Brain pericyte (primary cell): Measurements from ENCODE around the gene CABP4.

Experiments
- DNase-seq: peaks from one replicate; pipeline ENCODE4 v3.0.0-alpha.2; 2012; ENCODE audit warnings: low read depth, low spot score

The CABP4 gene

DNA sequence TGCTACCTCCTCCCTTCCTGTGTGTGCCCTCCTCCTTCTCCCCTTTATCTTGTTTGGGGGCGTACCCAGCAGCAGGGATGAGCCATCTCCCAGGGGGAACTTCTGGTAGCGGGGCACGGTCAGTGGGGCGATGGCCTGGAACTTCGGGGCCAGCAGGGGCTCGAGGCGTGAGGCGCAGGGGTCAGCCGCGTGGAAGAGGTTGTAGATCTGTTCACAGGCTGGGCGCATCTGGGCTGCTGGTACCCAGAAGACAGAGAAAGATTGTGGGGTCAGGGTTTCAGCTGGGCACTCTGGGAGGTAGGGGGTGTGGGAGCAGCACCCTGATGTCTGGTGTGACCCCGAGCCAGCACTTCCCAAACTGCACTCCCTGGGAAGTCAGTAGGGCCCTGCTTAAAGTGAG is 41.0 kb downstream of the CABP4 start:
- no peak for DNase-seq

GRCh38 chr11:67497656-67498291 is 42.6 kb downstream of the CABP4 start:
- no peak for DNase-seq

- DNase-seq: no peak
These were observed 43.4 kb downstream of the CABP4 start for GRCh38 chr11:67498544-67498972.

GRCh38 chr11:67499808-67500483 is 44.8 kb downstream of the CABP4 start:
- DNase-seq: no peak

DNA sequence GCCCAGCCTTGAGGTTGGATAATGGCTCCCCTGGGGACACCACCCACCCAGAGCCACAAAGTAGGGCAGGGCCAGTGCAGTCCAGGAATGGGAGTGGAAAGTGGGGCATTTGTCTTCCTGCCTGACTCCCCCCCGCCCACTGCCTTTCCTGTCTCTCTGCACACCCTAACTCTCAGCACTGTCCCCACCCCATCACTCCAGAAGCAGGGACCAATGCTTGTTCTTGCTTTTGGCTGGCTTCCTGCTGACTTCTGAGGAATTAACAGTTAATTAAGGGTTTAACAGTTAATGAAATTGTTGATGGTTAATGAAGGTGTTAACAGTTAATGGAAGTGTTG is 45.3 kb downstream of the CABP4 start:
- no peak for DNase-seq

DNA sequence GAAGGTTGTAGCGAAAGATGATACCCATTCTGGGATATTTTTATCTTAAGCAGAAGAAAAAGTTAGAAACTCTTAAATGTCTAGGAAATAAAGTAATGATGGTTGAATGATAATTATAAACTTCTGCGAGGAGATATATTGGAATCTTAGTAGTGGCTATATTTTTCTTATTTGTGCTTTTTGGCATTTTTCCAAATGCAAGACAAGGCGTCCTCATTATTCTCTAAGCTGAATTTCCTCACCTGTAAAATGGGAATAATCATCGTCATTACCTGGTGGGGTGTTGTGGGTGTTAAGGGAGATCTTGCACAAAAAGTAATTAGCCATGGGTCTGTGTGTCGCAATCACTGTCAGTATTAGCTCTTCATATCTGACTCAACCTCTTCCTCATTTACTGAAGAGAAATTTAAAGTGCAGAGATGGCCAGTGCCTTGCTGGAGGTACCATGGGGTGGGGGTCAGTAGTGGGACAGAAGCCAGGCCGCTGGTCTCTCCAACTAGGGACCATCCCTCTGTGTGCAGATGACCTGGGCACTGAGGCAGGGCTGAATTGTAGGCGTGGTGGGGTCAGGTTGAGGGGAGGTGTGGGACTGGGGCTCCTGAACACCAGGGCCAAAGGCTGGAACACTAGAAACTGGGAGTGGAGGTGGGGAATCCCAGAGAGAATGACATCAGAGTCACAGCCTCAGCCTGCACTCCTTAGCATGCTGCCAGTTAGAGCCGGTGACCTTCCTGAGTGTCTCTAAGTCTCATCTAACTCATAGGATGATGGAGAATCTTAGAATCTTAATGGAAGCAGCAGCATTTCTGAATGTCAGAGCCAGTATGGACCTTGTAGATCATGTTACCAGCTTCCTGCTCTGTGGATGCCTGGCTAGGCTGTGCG is 45.9 kb downstream of the CABP4 start:
- DNase-seq: no peak

GRCh38 chr11:67501854-67502253 is 46.7 kb downstream of the CABP4 start:
- DNase-seq: no peak

GRCh38 chr11:67502328-67502979 is 47.3 kb downstream of the CABP4 start:
- no peak for DNase-seq

- no peak for DNase-seq
These were observed 48.2 kb downstream of the CABP4 start for GRCh38 chr11:67503119-67504004.

GRCh38 chr11:67504005-67504949 is 49.1 kb downstream of the CABP4 start:
- DNase-seq: no peak

- no peak for DNase-seq
These were observed 49.9 kb downstream of the CABP4 start, which contains the start of gene PITPNM1 for GRCh38 chr11:67504950-67505581. TSS of gene PITPNM1 (minus strand) at chr11:67505363. CDS start at chr11:67504180, 1,183 bp downstream.

GRCh38 chr11:67505605-67506396 is 50.6 kb downstream of the CABP4 start:
- peak; percentile 62 for DNase-seq

GRCh38 chr11:67506426-67507051 is 51.4 kb downstream of the CABP4 start:
- no peak for DNase-seq

DNA sequence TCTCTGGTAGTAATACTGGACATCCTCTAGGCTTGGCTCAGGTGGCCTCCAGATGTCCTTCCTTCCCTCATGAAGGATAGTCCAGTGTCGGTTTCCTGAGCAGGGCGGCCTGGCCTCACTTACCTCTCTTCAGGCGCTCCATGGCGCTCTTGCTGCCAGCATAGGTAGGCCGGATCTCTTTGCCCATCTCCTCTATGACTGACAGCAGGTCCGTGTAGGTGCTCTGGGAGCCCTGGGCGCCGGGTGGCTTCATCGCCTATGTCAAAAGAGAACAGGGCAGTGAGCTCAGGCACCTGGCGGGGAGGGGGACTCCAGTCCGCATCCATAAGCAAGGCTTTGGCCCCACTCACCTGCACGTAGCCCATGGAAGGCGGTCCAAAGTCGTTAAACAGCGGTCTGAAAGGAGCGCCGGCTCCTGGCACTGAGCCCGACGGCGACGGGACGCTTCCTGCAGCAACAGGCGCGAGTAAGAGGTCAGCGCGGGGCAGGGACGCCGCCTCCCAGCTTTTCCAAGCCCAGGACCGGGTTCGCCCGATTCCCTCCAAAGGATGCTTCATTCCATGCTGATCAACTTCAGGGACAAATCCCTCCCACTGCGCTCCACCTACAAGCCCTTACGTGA is 52.2 kb downstream of the CABP4 start:
- DNase-seq: no peak

DNA sequence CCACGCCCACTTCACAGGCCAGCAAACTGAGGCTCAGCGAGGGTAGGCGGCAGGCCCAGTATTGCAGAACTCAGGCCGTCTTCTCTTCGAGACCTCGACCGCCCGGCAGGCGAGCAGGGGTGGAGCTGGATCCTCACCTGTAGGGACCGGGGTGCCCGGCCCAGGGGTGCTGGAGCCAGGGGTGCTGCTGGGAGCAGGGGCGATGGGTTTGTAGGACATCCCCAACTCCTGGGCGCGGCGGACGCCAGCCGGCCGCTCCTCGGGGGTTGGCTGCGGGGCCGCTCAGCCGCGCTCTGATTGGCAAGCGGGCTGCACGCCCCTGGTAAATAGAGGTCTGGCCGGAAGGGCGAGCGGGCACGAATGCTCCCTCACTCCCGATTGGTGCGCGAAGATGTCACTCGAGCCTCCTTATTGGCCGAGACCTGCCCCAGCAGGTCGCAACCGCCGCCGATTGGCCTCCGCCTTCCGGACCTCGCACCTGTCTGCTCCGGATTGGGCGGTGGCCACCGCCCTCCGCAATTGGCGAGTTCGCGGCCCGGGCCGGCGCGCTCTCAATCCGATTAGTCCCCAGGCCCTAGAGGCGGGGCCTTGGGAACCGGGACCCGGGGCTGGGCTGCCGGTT is 52.8 kb downstream of the CABP4 start, which contains the start of gene CDK2AP2:
Gene CDK2AP2 (minus strand): TSS at position 299 of the 622 bp plus-strand sequence. CDS start 80 bp downstream, at position 219.
- DNase-seq: peak; percentile 98

GRCh38 chr11:67508486-67509121 is 53.5 kb downstream of the CABP4 start:
- DNase-seq: peak; percentile 88

GRCh38 chr11:67510023-67510345 is 54.8 kb downstream of the CABP4 start:
- no peak for DNase-seq
